Measurements from ENCODE around the gene GLT1D1.
"Not testable (repeated sequence)": the region's sequence is repeated elsewhere in the genome, so short reads cannot be mapped to it uniquely, and the experiment has no call there.

Gene GLT1D1

DNA sequence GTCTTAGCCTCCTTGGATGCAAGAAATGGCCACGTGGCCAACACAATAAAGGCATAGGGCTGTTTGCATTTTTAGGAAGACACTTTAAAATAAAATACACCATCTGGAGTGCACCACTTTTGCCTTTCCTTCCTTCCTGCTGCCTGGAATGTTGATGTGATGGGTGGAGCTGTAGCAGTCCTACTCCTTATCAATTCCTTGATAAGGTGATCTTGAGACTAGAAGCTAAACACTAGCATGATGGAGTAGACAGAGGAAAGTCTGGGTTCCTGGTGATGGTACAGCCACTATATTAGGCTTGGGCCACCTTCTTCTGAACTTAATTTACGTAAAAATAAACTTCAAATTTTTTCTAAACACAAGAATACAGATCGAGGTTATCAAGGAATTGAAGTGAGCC lies 2.9 kb upstream of the GLT1D1 start:
- no peak overlapping the region for H3K9ac ChIP-seq (ENCODE audit: low read length)
- H3K9me2 ChIP-seq (replicated peaks; ENCODE audit: insufficient read depth, low read length): no peaks in the 10 kb centered on the region
- no peaks in the 10 kb centered on the region for H3F3A ChIP-seq (ENCODE audit: insufficient read depth)
- H3K36me3 ChIP-seq (ENCODE audit: low read length): no peaks in the 10 kb centered on the region
- H2AFZ ChIP-seq (ENCODE audit: low read depth, low read length, severe bottlenecking): no peak overlapping the region
- no peak overlapping the region for H3K27ac ChIP-seq (ENCODE audit: low read depth, low read length)
- TF ChIP-seq, protein P1, sequence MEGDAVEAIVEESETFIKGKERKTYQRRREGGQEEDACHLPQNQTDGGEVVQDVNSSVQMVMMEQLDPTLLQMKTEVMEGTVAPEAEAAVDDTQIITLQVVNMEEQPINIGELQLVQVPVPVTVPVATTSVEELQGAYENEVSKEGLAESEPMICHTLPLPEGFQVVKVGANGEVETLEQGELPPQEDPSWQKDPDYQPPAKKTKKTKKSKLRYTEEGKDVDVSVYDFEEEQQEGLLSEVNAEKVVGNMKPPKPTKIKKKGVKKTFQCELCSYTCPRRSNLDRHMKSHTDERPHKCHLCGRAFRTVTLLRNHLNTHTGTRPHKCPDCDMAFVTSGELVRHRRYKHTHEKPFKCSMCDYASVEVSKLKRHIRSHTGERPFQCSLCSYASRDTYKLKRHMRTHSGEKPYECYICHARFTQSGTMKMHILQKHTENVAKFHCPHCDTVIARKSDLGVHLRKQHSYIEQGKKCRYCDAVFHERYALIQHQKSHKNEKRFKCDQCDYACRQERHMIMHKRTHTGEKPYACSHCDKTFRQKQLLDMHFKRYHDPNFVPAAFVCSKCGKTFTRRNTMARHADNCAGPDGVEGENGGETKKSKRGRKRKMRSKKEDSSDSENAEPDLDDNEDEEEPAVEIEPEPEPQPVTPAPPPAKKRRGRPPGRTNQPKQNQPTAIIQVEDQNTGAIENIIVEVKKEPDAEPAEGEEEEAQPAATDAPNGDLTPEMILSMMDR (IDR thresholded peaks at IDR 0.05; ENCODE audit: insufficient read depth, low read length, poor library complexity, severe bottlenecking): no peak
- no peak for TF ChIP-seq EZH2phosphoT487 (conservative IDR thresholded peaks at IDR 0.05; ENCODE audit: low read length)
- H3K4me2 ChIP-seq (ENCODE audit: low read depth, low read length, poor library complexity, severe bottlenecking): no peak overlapping the region
- H3K4me3 ChIP-seq (ENCODE audit: insufficient read depth, low read length, poor library complexity, severe bottlenecking): no peak overlapping the region
- H3K27me3 ChIP-seq (ENCODE audit: low read length): no peaks in the 10 kb centered on the region
- no peaks in the 10 kb centered on the region for H3K9me3 ChIP-seq (ENCODE audit: insufficient read depth, low read length)
- no peaks in the 10 kb centered on the region for H3K79me2 ChIP-seq (ENCODE audit: insufficient read depth, low read length)
- no peaks in the 10 kb centered on the region for H4K20me1 ChIP-seq (ENCODE audit: low read depth, low read length)

DNA sequence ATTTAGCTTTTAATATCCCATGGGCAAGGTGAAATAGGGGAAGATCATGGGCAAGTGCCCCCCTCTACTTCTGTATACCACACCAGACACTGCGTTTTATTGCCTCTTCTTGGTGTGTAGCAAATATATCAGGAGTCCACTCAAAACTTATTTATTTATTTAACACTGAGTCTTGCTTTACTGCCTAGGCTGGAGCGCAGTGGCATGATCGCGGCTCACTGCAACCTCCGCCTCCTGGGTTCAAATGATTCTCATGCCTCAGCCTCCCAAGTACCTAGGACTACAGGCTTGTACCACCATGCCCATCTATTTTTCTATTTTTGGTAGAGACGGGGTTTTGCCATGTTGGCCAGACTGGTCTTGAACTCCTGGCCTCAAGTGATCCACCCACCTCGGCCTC lies 1.8 kb upstream of the GLT1D1 start:
- H3K4me2 ChIP-seq (ENCODE audit: low read depth, low read length, poor library complexity, severe bottlenecking); H3K36me3 ChIP-seq (ENCODE audit: low read length); H3K9ac ChIP-seq (ENCODE audit: low read length); H4K20me1 ChIP-seq (ENCODE audit: low read depth, low read length); H3K9me3 ChIP-seq (ENCODE audit: insufficient read depth, low read length); H3K27me3 ChIP-seq (ENCODE audit: low read length); H3K4me3 ChIP-seq (ENCODE audit: insufficient read depth, low read length, poor library complexity, severe bottlenecking); H3K9me2 ChIP-seq (replicated peaks; ENCODE audit: insufficient read depth, low read length); H2AFZ ChIP-seq (ENCODE audit: low read depth, low read length, severe bottlenecking); H3K79me2 ChIP-seq (ENCODE audit: insufficient read depth, low read length); H3F3A ChIP-seq (ENCODE audit: insufficient read depth); H3K27ac ChIP-seq (ENCODE audit: low read depth, low read length): not testable (repeated sequence)

DNA sequence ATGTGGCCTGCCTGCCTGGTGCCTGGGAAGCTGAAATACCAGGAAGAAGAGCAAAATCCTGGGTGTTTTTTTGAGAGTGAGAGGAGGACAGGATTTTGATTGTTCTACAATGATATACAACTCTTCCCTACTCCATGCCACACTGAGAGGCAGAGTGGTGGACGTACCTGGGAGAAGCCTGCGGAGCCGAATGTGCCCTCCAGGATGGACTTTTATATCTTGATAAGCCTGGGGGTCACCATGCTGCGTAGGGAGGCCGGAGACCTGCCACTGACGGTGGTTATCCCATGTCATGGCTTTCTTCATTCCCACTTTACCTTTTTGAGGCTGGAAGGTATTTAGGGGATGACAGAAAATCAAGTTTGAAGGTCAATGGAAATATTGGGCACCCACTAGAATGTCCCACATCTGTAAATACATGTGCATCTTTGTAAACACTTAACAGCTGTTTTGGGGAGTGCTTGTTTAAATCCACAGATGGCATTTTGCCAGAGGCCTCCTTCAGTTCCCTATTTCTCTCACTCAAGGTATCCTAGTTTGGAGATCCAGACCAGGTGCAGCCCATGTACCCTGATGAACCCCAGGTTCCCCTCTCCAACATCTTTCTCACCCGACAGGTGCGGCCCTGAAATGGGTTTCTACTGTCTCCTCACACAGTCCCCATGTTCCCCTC lies 1.1 kb upstream of the GLT1D1 start:
- TF ChIP-seq EZH2phosphoT487 (conservative IDR thresholded peaks at IDR 0.05; ENCODE audit: low read length): no peak
- TF ChIP-seq, protein P1 (IDR thresholded peaks at IDR 0.05; ENCODE audit: insufficient read depth, low read length, poor library complexity, severe bottlenecking): no peak
- Histone ChIP-seq H3K9me2 (replicated peaks; ENCODE audit: insufficient read depth, low read length) (no peaks in the 10 kb centered on the region), H2AFZ (ENCODE audit: low read depth, low read length, severe bottlenecking) (no peak overlapping the region), H3K4me3 (ENCODE audit: insufficient read depth, low read length, poor library complexity, severe bottlenecking) (no peak overlapping the region), H3K27me3 (ENCODE audit: low read length) (no peaks in the 10 kb centered on the region), H3K9me3 (ENCODE audit: insufficient read depth, low read length) (no peaks in the 10 kb centered on the region), H4K20me1 (ENCODE audit: low read depth, low read length) (no peaks in the 10 kb centered on the region), H3K27ac (ENCODE audit: low read depth, low read length) (no peak overlapping the region), H3F3A (ENCODE audit: insufficient read depth) (no peaks in the 10 kb centered on the region), H3K36me3 (ENCODE audit: low read length) (no peaks in the 10 kb centered on the region), H3K79me2 (ENCODE audit: insufficient read depth, low read length) (no peaks in the 10 kb centered on the region), H3K9ac (ENCODE audit: low read length) (no peak overlapping the region), H3K4me2 (ENCODE audit: low read depth, low read length, poor library complexity, severe bottlenecking) (no peak overlapping the region)

DNA sequence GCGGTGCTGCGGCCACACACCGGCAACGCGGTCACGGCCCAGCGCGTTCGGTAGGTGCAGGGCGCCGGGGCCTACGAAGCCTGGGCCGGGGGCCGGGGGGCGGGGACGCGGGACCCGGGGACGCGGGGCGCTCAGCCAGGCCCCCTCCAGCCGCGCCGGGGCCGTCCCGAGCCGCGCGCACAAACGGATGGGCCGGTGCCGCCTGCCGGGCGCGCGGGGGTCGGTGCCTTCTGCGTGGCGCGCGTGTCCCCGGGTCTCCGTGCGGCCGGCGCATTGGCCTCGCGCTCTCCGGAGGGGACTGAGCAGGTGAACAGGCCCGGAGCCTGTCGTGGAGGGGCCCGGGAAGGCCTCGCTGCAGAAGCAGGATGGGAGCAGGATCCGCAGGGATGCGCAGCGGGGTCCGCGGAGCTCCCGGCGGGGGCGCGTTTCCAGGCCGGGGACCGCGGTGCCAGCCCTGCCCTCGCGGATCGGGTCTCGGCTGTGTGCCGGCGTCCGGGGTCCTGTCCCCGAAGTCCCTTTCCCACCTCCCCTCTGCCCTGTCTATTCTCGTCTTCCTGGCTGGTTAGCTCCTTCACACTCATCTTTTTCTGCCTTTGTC lies 421 bp downstream of the GLT1D1 start:
- no peaks in the 10 kb centered on the region for H4K20me1 ChIP-seq (ENCODE audit: low read depth, low read length)
- no peaks in the 10 kb centered on the region for H3F3A ChIP-seq (ENCODE audit: insufficient read depth)
- no peaks in the 10 kb centered on the region for H3K9me3 ChIP-seq (ENCODE audit: insufficient read depth, low read length)
- no peaks in the 10 kb centered on the region for H3K9me2 ChIP-seq (replicated peaks; ENCODE audit: insufficient read depth, low read length)
- no peak overlapping the region for H3K27ac ChIP-seq (ENCODE audit: low read depth, low read length)
- H3K27me3 ChIP-seq (ENCODE audit: low read length): no peaks in the 10 kb centered on the region
- TF ChIP-seq, protein P1 (IDR thresholded peaks at IDR 0.05; ENCODE audit: insufficient read depth, low read length, poor library complexity, severe bottlenecking): no peak
- no peak for TF ChIP-seq EZH2phosphoT487 (conservative IDR thresholded peaks at IDR 0.05; ENCODE audit: low read length)
- H3K9ac ChIP-seq (ENCODE audit: low read length): no peak overlapping the region
- H3K4me3 ChIP-seq (ENCODE audit: insufficient read depth, low read length, poor library complexity, severe bottlenecking): no peak overlapping the region
- H3K4me2 ChIP-seq (ENCODE audit: low read depth, low read length, poor library complexity, severe bottlenecking): no peak overlapping the region
- H3K79me2 ChIP-seq (ENCODE audit: insufficient read depth, low read length): no peaks in the 10 kb centered on the region
- H2AFZ ChIP-seq (ENCODE audit: low read depth, low read length, severe bottlenecking): no peak overlapping the region
- H3K36me3 ChIP-seq (ENCODE audit: low read length): no peaks in the 10 kb centered on the region
